ENCODE results near the gene ATE1. TPM values are rescaled to one million over a fixed set of nuclear protein-coding genes. Genes with fewer than 3 reads are reported as not detected.

ATE1 gene
- total RNA-seq, 1 donor from 2014 or later, result 22.6 TPM

DNA sequence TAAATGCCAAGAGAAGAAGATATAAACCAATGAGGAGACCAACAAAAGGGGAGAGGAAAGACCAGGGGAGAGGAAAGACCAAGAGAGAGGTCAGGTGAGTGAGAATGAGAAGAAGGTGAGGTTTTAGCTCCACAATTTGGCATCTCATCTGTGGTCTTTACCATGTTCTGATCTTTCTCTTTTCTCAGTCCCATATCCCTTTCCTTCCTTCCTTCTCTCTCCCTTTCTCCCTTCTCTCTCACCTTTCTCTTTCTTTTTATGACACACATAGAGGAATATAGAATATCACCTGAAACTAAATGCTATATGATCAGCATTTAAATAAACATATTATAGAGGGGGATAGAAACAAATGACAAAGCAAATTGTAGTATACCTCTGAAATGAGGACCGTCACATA, 57.4 kb downstream of the ATE1 start:
- Histone ChIP-seq H3K9ac (ENCODE audit: low read length) (no peak overlapping the region), H3K4me3 (ENCODE audit: insufficient read depth, low read depth, low read length) (no peak overlapping the region), H3K79me2 (ENCODE audit: insufficient read depth, low read length) (no peaks in the 10 kb centered on the region), H3K4me1 (ENCODE audit: insufficient read depth, low read length) (no peaks in the 10 kb centered on the region), H4K20me1 (ENCODE audit: insufficient read depth, low read length) (no peaks in the 10 kb centered on the region), H2AFZ (ENCODE audit: low read depth, low read length) (no peak overlapping the region), H3K27ac (ENCODE audit: low read depth, low read length) (no peak overlapping the region), H3K9me3 (ENCODE audit: insufficient read depth, low read depth, low read length) (no peaks in the 10 kb centered on the region), H3K27me3 (ENCODE audit: insufficient read depth, low read length) (no peaks in the 10 kb centered on the region), H3K36me3 (ENCODE audit: insufficient read depth, low read length) (peaks cover 4% of the 10 kb centered on the region), H3K4me2 (ENCODE audit: low read length) (no peak overlapping the region)
- Mint-ChIP-seq H3K36me3 (ENCODE audit: low read depth, unreplicated experiment) (peaks cover 3% of the 10 kb centered on the region), H3K4me1 (ENCODE audit: low read depth, unreplicated experiment) (no peaks in the 10 kb centered on the region), H3K27me3 (ENCODE audit: low read depth, unreplicated experiment) (no peaks in the 10 kb centered on the region), H3K27ac (ENCODE audit: unreplicated experiment) (no peak overlapping the region), H3K4me3 (ENCODE audit: unreplicated experiment) (no peak overlapping the region), H3K9me3 (ENCODE audit: unreplicated experiment) (no peaks in the 10 kb centered on the region)
- DNase-seq (ENCODE audit: low read depth) (no peak), FAIRE-seq (no peak)
- TF ChIP-seq, protein P1, sequence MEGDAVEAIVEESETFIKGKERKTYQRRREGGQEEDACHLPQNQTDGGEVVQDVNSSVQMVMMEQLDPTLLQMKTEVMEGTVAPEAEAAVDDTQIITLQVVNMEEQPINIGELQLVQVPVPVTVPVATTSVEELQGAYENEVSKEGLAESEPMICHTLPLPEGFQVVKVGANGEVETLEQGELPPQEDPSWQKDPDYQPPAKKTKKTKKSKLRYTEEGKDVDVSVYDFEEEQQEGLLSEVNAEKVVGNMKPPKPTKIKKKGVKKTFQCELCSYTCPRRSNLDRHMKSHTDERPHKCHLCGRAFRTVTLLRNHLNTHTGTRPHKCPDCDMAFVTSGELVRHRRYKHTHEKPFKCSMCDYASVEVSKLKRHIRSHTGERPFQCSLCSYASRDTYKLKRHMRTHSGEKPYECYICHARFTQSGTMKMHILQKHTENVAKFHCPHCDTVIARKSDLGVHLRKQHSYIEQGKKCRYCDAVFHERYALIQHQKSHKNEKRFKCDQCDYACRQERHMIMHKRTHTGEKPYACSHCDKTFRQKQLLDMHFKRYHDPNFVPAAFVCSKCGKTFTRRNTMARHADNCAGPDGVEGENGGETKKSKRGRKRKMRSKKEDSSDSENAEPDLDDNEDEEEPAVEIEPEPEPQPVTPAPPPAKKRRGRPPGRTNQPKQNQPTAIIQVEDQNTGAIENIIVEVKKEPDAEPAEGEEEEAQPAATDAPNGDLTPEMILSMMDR (IDR thresholded peaks at IDR 0.05; ENCODE audit: insufficient read depth, low read depth, low read length), result no peak
- TF ChIP-seq EZH2 (IDR thresholded peaks at IDR 0.05; ENCODE audit: insufficient read depth, low read length), result no peak

DNA sequence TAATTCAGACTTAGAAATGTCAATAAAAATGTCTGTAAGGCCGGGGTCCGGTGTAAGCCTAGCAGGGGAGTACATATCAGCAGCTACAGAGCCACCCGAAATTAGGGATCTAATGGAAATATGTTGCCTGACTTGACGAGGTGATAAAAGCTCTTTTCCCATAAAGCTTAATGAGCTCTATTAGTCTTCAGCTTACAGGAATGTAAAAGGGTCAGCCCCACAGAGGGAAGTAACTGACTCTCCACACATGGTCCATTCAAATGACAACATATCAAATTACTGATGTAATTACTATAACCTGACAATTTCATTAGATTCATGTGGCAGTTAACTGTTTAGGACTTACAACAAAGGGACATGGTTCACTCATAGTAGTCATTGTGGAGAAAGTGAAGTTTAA, 62.3 kb downstream of the ATE1 start:
- Histone ChIP-seq H3K4me2 (ENCODE audit: low read length) (no peak overlapping the region), H3K27me3 (ENCODE audit: insufficient read depth, low read length) (no peaks in the 10 kb centered on the region), H3K9me3 (ENCODE audit: insufficient read depth, low read depth, low read length) (no peaks in the 10 kb centered on the region), H3K4me3 (ENCODE audit: insufficient read depth, low read depth, low read length) (no peak overlapping the region), H3K4me1 (ENCODE audit: insufficient read depth, low read length) (no peaks in the 10 kb centered on the region), H3K27ac (ENCODE audit: low read depth, low read length) (no peak overlapping the region), H3K79me2 (ENCODE audit: insufficient read depth, low read length) (no peaks in the 10 kb centered on the region), H2AFZ (ENCODE audit: low read depth, low read length) (no peak overlapping the region), H3K9ac (ENCODE audit: low read length) (no peak overlapping the region), H4K20me1 (ENCODE audit: insufficient read depth, low read length) (peaks cover 3% of the 10 kb centered on the region), H3K36me3 (ENCODE audit: insufficient read depth, low read length) (peaks cover 4% of the 10 kb centered on the region)
- no peak for FAIRE-seq
- no peak overlapping the region for H3K27ac Mint-ChIP-seq (ENCODE audit: unreplicated experiment)
- H3K36me3 Mint-ChIP-seq (ENCODE audit: low read depth, unreplicated experiment), result peaks cover 5% of the 10 kb centered on the region
- no peak for DNase-seq (ENCODE audit: low read depth)
- H3K4me3 Mint-ChIP-seq (ENCODE audit: unreplicated experiment), result no peak overlapping the region
- H3K9me3 Mint-ChIP-seq (ENCODE audit: unreplicated experiment), result no peaks in the 10 kb centered on the region
- H3K27me3 Mint-ChIP-seq (ENCODE audit: low read depth, unreplicated experiment), result no peaks in the 10 kb centered on the region
- H3K4me1 Mint-ChIP-seq (ENCODE audit: low read depth, unreplicated experiment), result no peaks in the 10 kb centered on the region
- no peak for TF ChIP-seq EZH2 (IDR thresholded peaks at IDR 0.05; ENCODE audit: insufficient read depth, low read length)
- TF ChIP-seq, protein P1 (IDR thresholded peaks at IDR 0.05; ENCODE audit: insufficient read depth, low read depth, low read length), result no peak

DNA sequence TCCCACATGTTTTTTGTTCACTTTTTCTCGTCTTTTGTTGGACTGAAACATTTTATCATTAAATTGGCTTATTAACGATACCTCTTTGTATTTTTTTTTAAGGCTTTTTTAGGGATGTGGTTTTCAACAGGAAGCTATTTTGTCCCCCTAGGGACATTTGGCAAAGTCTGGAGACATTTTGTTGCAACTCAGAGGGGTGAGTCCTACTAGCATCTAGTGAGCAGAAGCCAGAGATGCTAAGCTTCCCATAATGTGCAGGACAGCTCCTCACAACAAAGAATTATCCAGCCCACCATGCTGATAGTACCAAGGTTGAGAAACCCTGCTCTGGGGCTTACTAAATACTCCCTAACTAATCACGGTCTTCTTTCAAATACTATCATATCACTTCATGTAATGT, 63.2 kb downstream of the ATE1 start:
- no peak overlapping the region for H3K27ac Mint-ChIP-seq (ENCODE audit: unreplicated experiment)
- Histone ChIP-seq H3K9me3 (ENCODE audit: insufficient read depth, low read depth, low read length) (no peaks in the 10 kb centered on the region), H3K4me1 (ENCODE audit: insufficient read depth, low read length) (no peaks in the 10 kb centered on the region), H3K4me3 (ENCODE audit: insufficient read depth, low read depth, low read length) (no peak overlapping the region), H3K36me3 (ENCODE audit: insufficient read depth, low read length) (peaks cover 4% of the 10 kb centered on the region), H3K4me2 (ENCODE audit: low read length) (no peak overlapping the region), H3K27ac (ENCODE audit: low read depth, low read length) (no peak overlapping the region), H3K79me2 (ENCODE audit: insufficient read depth, low read length) (no peaks in the 10 kb centered on the region), H4K20me1 (ENCODE audit: insufficient read depth, low read length) (peaks cover 3% of the 10 kb centered on the region), H3K27me3 (ENCODE audit: insufficient read depth, low read length) (no peaks in the 10 kb centered on the region), H3K9ac (ENCODE audit: low read length) (no peak overlapping the region), H2AFZ (ENCODE audit: low read depth, low read length) (no peak overlapping the region)
- no peak overlapping the region for H3K4me3 Mint-ChIP-seq (ENCODE audit: unreplicated experiment)
- no peak for DNase-seq (ENCODE audit: low read depth)
- no peaks in the 10 kb centered on the region for H3K27me3 Mint-ChIP-seq (ENCODE audit: low read depth, unreplicated experiment)
- no peak for FAIRE-seq
- TF ChIP-seq, protein P1 (IDR thresholded peaks at IDR 0.05; ENCODE audit: insufficient read depth, low read depth, low read length), result no peak
- TF ChIP-seq EZH2 (IDR thresholded peaks at IDR 0.05; ENCODE audit: insufficient read depth, low read length), result no peak
- no peaks in the 10 kb centered on the region for H3K4me1 Mint-ChIP-seq (ENCODE audit: low read depth, unreplicated experiment)
- peaks cover 3% of the 10 kb centered on the region for H3K36me3 Mint-ChIP-seq (ENCODE audit: low read depth, unreplicated experiment)
- H3K9me3 Mint-ChIP-seq (ENCODE audit: unreplicated experiment), result no peaks in the 10 kb centered on the region
